Osteoblast (primary cell): ENCODE data around the gene BMI1. TPM values are rescaled to one million over a fixed set of nuclear protein-coding genes. Genes with fewer than 3 reads are reported as not detected.

Experiments
- DNase-seq: peaks from one replicate; pipeline ENCODE4 v3.0.0; 2011; ENCODE audit warnings: low spot score, mixed read lengths; ENCODE audit not compliant: insufficient read length; ENCODE audit errors: missing footprints
- H2AFZ ChIP-seq: 2 replicates; pipeline ENCODE4 v1.6.0; 2011; ENCODE audit warnings: mild to moderate bottlenecking, low read length
- H3K27ac ChIP-seq: 2 replicates; pipeline ENCODE4 v1.5.1; 2011; ENCODE audit warnings: mild to moderate bottlenecking, low read depth, low read length, moderate library complexity
- H3K27me3 ChIP-seq: 2 replicates; pipeline ENCODE4 v1.6.0; 2012; ENCODE audit warnings: mild to moderate bottlenecking, control low read depth, inconsistent platforms, low read length, moderate library complexity; ENCODE audit not compliant: insufficient read depth
- H3K36me3 ChIP-seq: 2 replicates; pipeline ENCODE4 v1.5.1; 2011; ENCODE audit warnings: mild to moderate bottlenecking, low read length, control low read depth, moderate library complexity; ENCODE audit not compliant: insufficient read depth
- H3K4me1 ChIP-seq: 2 replicates; pipeline ENCODE4 v1.5.1; 2011; ENCODE audit warnings: mild to moderate bottlenecking, low read length, control low read depth, moderate library complexity; ENCODE audit not compliant: insufficient read depth
- H3K4me2 ChIP-seq: 2 replicates; pipeline ENCODE4 v1.6.0; 2011; ENCODE audit warnings: mild to moderate bottlenecking, low read length; ENCODE audit not compliant: insufficient read depth
- H3K4me3 ChIP-seq: fragments of 200-600 bp; sonication (generic); 3 replicates; pipeline ENCODE4 v1.5.1; 2012; ENCODE audit warnings: mild to moderate bottlenecking, low read length, inconsistent platforms; ENCODE audit not compliant: insufficient read depth
- H3K79me2 ChIP-seq: 2 replicates; pipeline ENCODE4 v1.6.0; 2012; ENCODE audit warnings: mild to moderate bottlenecking, low read length, control low read depth, inconsistent platforms; ENCODE audit not compliant: insufficient read depth
- H3K9me3 ChIP-seq: 2 replicates; pipeline ENCODE4 v1.5.1; 2011; ENCODE audit warnings: low read depth, low read length, control low read depth
- H4K20me1 ChIP-seq: 2 replicates; pipeline ENCODE4 v1.6.0; 2012; ENCODE audit warnings: mild to moderate bottlenecking, low read length, control low read depth; ENCODE audit not compliant: insufficient read depth
- CTCF ChIP-seq: IDR thresholded peaks from 2 replicates; pipeline ENCODE4 v1.5.1; 2011; ENCODE audit warnings: mild to moderate bottlenecking, low read depth, low read length, moderate library complexity; ENCODE audit errors: extremely low read depth
- total RNA-seq: library from RNA; depleted of rRNA; stranded (reverse); fragments of >200 nt; gene quantifications from 2 replicates; pipeline ENCODE4 v1.2.3, GENCODE V29; 2012

BMI1 gene
- total RNA-seq, 1 donor: 73.1 TPM

- no peaks in the 10 kb centered on the region for H3K79me2 ChIP-seq
- peak; percentile 98 for DNase-seq
- peaks cover 66% of the 10 kb centered on the region for H3K27me3 ChIP-seq
- H3K27ac ChIP-seq: no peak overlapping the region
- no peaks in the 10 kb centered on the region for H3K9me3 ChIP-seq
- no peaks in the 10 kb centered on the region for H3K36me3 ChIP-seq
- peak overlapping the region; percentile 71 for H3K4me3 ChIP-seq
- H3K4me1 ChIP-seq: no peaks in the 10 kb centered on the region
- H3K4me2 ChIP-seq: peak overlapping the region; percentile 83
- no peak for TF ChIP-seq CTCF
- peak overlapping the region; percentile 92 for H2AFZ ChIP-seq
- no peaks in the 10 kb centered on the region for H4K20me1 ChIP-seq
Measured at GRCh38 chr10:22335173-22335933, 14.5 kb downstream of the BMI1 start.

DNA sequence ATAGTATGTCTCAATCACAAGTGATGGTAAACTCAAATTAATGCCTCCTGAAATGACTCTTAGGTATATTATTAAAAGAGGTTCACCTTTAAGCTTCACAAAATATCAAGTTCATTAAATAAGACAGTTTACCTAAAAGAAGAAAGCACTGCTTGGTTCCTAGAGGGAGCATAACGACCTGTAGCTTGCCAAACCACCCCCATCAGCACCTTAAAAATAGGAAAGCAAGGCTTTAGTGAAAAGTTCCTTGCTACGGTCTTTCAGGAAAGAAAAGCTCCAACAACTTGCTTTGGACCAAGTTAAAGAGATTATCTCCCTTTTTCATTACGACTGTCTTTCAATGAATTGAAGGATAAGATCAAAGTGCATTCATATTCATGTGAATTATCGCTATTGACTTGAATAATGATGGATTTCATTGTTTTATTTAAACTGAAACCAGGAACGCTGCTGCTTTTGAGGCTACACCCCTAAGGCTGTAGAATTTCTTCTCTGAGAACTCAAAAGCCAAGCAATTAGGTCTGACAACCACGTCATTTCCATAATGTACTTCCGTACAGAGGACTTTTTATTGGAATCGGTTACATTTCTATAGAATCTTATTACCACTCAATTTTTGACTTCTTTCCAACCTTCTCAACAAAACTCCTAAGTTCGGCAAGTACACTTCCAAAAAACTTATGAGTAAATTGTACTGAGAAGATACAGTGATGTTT, 17.4 kb downstream of the BMI1 start:
- H3K27ac ChIP-seq: no peak overlapping the region
- H3K4me1 ChIP-seq: peaks cover 7% of the 10 kb centered on the region
- no peak for DNase-seq
- no peak overlapping the region for H3K4me3 ChIP-seq
- peaks cover 88% of the 10 kb centered on the region for H3K27me3 ChIP-seq
- no peaks in the 10 kb centered on the region for H4K20me1 ChIP-seq
- no peak for TF ChIP-seq CTCF
- H3K9me3 ChIP-seq: no peaks in the 10 kb centered on the region
- H3K36me3 ChIP-seq: no peaks in the 10 kb centered on the region
- no peak overlapping the region for H2AFZ ChIP-seq
- no peak overlapping the region for H3K4me2 ChIP-seq
- no peaks in the 10 kb centered on the region for H3K79me2 ChIP-seq

- H3K4me3 ChIP-seq: no peak overlapping the region
- H3K4me1 ChIP-seq: peaks cover 7% of the 10 kb centered on the region
- no peak overlapping the region for H3K27ac ChIP-seq
- H4K20me1 ChIP-seq: no peaks in the 10 kb centered on the region
- no peak for DNase-seq
- no peak overlapping the region for H2AFZ ChIP-seq
- TF ChIP-seq CTCF: no peak
- peaks cover 89% of the 10 kb centered on the region for H3K27me3 ChIP-seq
- H3K4me2 ChIP-seq: no peak overlapping the region
- no peaks in the 10 kb centered on the region for H3K9me3 ChIP-seq
- no peaks in the 10 kb centered on the region for H3K79me2 ChIP-seq
- no peaks in the 10 kb centered on the region for H3K36me3 ChIP-seq
Measured at GRCh38 chr10:22338931-22339330, 18.0 kb downstream of the BMI1 start.

DNA sequence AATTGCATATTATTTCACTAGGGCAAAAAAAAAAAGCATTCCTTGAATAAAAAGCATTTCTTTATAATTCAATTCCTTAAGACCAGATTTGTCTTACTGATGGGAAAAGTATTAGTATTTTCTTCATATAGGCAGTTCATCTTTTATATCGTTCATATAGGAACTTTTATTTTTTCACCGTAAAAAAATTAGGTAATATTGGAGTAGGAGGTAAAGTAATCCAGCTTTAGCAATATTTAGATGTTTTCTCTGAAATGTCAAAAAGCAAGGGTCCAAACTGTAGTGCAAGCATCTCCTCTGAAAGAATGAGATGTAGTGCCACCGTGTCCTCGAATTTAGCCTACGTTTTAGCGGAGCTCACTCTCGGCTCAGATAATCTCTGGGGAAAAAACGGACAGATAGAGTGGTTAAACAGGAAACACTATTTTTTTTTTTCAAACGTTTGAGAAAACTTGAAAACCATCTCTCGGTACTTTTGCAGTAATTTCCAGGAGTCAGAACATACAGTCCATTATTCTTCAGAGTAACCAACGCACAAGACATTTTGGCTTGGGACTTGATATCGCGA, 18.9 kb downstream of the BMI1 start:
- H3K4me3 ChIP-seq: peak overlapping the region; percentile 80
- no peaks in the 10 kb centered on the region for H3K36me3 ChIP-seq
- peaks cover 89% of the 10 kb centered on the region for H3K27me3 ChIP-seq
- peak overlapping the region; percentile 13 for H2AFZ ChIP-seq
- H3K4me2 ChIP-seq: peak overlapping the region; percentile 77
- TF ChIP-seq CTCF: no peak
- no peak for DNase-seq
- peak overlapping the region; percentile 86 for H3K27ac ChIP-seq
- H3K9me3 ChIP-seq: no peaks in the 10 kb centered on the region
- H3K79me2 ChIP-seq: no peaks in the 10 kb centered on the region
- H4K20me1 ChIP-seq: no peaks in the 10 kb centered on the region
- peaks cover 7% of the 10 kb centered on the region for H3K4me1 ChIP-seq
